Stimulated activated CD4-positive, alpha-beta T cell treated with anti-CD3 and anti-CD28 coated beads, Interleukin-2, amount 100 ng/mL, for 48 hours (primary cell): ENCODE data around the gene ZNF841.
"Not testable (repeated sequence)": the region's sequence is repeated elsewhere in the genome, so short reads cannot be mapped to it uniquely, and the experiment has no call there.

Experiments
- DNase-seq, 2 donors: peaks; one replicate each; pipeline ENCODE4 v3.0.0-alpha.2; 2020

ZNF841 gene

GRCh38 chr19:52066258-52066863, 29.2 kb downstream of the ZNF841 start:
- no peak for DNase-seq

GRCh38 chr19:52065399-52065798, 30.2 kb downstream of the ZNF841 start:
- no peak for DNase-seq

DNA sequence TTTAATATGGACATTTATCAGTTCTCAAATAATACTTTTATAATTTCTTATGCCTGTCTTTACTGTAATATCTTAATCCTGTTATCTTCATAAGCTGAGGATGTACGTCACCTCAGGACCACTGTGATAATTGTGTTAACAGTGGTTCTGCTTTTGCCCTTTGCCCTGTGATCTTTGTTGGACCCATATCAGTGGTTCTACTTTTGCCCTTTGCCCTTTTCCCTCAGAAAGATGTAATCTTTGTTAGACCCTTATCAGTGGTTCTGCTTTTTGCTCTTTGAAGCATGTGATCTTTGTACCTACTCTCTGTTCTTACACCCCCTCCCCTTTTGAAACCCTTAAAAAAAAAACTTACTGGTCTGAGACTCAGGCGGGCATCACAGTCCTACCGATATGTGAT, 39.1 kb downstream of the ZNF841 start:
- not testable (repeated sequence) for DNase-seq

DNA sequence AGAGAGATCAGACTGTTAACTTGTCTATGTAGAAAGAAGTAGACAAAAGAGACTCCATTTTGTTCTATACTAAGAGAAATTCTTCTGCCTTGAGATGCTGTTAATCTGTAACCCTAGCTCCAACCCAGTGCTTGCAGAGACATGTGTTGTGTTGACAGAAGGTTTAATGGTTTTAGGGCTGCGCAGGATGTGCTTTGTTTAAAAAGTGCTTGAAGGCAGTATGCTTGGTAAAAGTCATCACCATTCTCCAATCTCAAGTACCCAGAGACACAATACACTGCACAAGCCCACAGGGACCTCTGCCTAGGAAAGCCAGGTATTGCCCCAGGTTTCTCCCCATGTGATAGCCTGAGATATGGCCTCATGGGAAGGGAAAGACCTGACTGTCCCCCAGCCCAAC, 43.8 kb downstream of the ZNF841 start:
- DNase-seq: not testable (repeated sequence)

DNA sequence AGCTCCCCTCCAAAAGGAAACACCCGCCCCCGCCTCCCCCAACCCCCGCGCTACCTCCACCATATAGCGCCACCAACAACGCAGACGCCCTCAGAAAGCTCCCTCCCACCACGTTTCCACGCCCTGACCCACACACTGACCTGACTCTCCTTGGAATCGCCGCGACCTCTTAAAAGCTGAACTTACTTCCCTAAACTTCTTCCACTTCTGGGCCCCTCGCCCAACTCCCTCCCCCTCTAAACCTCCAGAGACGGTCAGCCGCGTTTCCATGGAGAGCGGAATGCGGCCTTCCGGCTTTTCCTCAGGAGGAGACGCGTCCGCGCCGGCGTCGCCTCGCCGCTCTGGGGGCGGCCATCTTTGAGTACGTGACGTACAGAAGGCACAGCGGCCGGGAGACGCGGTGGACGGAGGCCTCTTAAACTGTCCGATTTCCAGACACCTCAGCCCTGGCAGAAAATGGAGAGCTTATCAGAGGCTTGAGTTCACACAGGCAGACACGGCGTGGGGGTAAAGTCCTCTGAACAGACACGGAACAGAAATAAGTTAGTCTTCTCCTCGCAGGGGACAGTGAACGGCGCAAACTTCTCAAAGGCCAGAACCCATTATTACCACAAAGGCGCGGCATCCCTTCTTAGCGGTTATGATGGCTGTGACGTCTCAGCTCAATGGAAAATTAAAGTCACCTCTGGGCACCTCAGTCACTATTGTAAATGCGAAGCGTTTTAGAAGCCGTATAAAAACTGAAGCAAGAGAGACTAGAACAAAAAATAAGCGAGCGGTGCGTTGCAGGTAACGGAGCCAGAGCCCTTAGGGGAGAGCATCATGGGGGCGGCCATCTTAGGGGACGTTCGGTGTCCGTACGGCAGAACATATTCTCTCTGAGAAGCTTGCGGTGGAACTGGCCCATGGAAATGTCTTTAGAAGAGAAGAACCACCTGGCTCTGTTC, 46.7 kb downstream of the ZNF841 start, which contains the start of gene ZNF432:
ZNF432 (minus strand) TSS at position 284 of the 947 bp plus-strand sequence. CDS start 1,970 bp downstream, outside the sequence.
- peak; percentile 71 for DNase-seq

- DNase-seq: no peak
These were observed 56.4 kb downstream of the ZNF841 start for GRCh38 chr19:52039169-52039568.

GRCh38 chr19:52034051-52034728, 61.4 kb downstream of the ZNF841 start:
- DNase-seq: no peak

GRCh38 chr19:52028780-52029123, 66.8 kb downstream of the ZNF841 start:
- no peak for DNase-seq

- DNase-seq: peak; percentile 77 to 78
These were observed 67.4 kb downstream of the ZNF841 start, which contains the start of gene ZNF614 for GRCh38 chr19:52028027-52028779. ZNF614 (minus strand) TSS chr19:52028379; CDS start chr19:52025745, 2,634 bp downstream.

DNA sequence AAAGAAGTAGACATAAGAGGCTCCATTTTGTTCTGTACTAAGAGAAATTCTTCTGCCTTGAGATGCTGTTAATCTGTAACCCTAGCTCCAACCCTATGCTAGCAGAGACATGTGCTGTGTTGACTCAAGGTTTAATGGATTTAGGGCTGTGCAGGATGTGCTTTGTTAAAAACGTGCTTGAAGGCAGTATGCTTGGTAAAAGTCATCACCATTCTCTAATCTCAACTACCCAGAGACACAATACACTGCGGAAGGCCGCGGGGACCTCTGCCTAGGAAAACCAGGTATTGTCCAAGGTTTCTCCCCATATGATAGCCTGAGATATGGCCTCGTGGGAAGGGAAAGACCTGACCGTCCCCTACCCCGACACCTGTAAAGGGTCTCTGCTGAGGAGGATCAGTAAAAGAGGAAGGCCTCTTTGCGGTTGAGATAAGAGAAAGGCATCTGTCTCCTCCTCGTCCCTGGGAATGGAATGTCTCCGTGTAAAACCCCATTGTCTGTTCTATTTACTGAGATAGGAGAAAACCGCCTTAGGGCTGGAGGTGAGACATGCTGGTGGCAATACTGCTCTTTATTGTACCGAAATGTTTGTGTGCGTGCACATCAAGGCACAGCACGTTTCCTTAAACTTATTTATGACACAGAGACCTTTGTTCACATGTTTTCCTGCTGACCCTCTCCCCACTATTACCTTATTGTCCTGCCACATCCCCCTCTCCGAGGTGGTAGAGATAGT, 69.1 kb downstream of the ZNF841 start:
- DNase-seq: not testable (repeated sequence)

GRCh38 chr19:52024478-52024877, 71.1 kb downstream of the ZNF841 start:
- not testable (repeated sequence) for DNase-seq

GRCh38 chr19:52022193-52022592, 73.4 kb downstream of the ZNF841 start:
- DNase-seq: no peak

- DNase-seq: no peak
These were observed 75.1 kb downstream of the ZNF841 start for GRCh38 chr19:52020506-52020905.
